Fibroblast of mammary gland (primary cell): ENCODE data around the gene OPRL1.

Source experiments
- DNase-seq: peaks from one replicate; pipeline ENCODE4 v3.0.0-alpha.2; 2010; ENCODE audit warnings: low read depth
- H3K4me3 ChIP-seq: 2 replicates; pipeline ENCODE4 v1.5.1; 2011; ENCODE audit warnings: low read depth, mild to moderate bottlenecking, low read length, moderate library complexity; ENCODE audit not compliant: control insufficient read depth
- CTCF ChIP-seq: conservative IDR thresholded peaks from 2 replicates; pipeline ENCODE4 v1.5.1; 2011; ENCODE audit warnings: low read depth, low read length, inconsistent platforms; ENCODE audit not compliant: control insufficient read depth, insufficient read depth

OPRL1 gene

DNA sequence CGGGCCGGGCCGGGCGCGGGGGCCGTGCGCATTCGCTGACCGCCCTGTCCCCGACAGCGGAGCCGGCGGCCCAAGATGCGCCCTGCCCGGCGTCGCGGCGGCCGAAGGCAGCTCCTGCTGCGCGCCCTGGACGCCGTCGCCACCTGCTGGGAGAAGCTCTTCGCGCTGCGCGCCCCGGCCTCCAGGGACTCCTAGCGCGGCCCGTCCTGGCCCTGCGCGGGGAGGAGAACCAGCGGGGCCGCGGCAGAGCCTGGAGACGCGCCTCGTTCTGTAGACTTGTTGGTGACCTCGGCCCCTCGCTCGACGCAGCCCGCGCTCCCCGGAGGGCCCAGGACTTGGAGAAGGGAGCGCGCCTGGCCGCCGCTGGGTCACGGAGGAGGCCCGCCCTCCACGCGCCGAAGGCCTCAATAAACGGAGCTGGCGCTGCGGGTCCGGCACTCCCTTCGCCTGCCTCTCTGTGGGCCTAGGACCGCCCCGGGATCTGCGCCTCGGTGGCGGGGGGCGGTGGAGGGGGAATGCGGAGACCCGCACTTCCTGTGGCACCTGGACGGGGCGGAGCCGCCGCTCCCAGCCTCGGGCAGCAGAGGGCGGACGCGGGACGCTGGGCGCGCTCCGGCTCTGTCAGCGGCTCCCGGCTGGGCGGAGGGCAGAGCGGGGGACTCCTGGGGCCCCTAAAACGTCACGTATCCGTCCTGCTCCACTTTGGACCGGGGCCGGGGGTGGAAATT is 41.2 kb upstream of the OPRL1 start:
- H3K4me3 ChIP-seq: peak overlapping the region; percentile 6
- TF ChIP-seq CTCF: no peak
- DNase-seq: peak; percentile 56

DNA sequence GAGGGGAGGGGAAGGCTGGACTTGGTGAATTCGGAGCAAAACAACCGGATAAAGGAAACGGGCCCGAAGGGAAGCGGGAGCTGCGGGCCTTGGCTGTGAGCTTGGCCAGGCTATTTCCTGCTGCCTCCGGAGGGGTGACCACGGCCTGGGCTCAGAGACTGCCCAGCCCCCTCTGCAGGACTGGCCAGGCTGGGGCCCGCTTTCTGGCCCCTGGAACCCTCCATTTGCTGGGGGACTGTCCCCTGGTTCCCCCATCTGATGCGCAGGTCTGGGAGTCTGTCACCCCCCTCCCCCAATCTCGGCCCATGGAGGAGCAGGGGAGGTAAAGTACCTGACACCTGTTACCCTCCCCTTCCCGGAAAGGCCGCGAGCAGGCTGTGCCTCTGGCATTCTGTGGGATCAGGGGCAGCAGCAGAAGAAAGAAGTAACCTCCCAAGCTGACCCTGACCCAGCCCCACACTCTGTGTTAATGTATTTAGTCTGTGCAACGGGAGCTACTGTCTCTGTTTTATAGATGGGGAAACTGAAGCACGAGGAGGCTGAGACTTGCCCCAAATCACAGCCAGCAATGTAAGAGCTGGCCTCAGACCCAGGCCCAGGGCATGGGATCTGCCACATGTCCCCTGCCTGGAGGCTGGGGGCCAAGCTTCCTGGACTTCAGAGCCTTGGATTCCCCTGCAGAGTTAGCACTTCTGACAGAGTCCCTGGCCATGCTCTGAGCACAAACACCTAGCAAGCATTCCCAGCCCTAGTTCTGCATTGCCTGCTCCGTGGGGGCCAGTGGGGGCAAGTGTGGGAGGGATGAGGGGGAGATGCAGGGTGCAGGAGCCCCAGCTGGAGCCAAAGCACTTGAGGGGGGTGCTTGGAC is 40.4 kb upstream of the OPRL1 start:
- no peak for DNase-seq
- no peak for TF ChIP-seq CTCF
- H3K4me3 ChIP-seq: no peak overlapping the region

DNA sequence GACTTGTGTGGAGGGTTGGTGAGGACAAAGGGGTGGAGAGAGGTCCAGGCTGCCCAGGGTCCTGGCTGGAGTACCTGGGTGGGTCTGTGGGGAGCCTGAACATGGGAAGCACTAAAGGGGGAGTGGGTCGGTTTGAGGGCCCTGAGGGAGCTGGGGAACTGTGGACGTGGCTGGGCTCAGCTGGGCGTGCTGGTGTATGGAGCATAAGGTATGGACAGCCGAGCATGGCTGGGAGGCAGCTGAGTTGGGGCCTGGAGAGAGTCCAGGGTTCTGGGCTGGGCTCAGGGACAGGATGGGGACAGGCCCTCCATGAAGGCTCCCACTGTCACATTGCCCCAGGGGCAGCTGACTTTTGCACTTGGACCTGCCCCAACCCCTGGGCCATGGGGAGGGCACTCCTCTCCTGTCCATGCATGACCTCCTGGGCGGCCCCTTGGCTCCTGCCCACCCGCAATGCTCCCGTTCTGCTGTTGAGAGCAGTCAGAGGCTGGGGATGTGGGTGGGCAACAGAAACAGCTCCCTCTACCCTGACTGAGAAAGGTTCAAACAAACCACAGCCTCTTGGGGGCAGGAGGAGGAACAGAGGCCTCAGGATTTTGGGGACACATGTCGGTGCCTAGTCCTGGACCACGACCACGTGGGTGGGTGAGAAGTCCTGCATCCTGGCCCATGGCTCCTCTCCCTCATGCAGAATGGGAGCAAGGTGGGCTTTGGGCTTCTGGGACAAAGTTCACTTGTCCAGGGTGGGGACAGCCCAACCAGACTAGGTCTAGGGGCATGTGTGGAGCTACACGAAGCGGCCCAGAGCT is 39.4 kb upstream of the OPRL1 start:
- DNase-seq: no peak
- no peak overlapping the region for H3K4me3 ChIP-seq
- TF ChIP-seq CTCF: no peak

DNA sequence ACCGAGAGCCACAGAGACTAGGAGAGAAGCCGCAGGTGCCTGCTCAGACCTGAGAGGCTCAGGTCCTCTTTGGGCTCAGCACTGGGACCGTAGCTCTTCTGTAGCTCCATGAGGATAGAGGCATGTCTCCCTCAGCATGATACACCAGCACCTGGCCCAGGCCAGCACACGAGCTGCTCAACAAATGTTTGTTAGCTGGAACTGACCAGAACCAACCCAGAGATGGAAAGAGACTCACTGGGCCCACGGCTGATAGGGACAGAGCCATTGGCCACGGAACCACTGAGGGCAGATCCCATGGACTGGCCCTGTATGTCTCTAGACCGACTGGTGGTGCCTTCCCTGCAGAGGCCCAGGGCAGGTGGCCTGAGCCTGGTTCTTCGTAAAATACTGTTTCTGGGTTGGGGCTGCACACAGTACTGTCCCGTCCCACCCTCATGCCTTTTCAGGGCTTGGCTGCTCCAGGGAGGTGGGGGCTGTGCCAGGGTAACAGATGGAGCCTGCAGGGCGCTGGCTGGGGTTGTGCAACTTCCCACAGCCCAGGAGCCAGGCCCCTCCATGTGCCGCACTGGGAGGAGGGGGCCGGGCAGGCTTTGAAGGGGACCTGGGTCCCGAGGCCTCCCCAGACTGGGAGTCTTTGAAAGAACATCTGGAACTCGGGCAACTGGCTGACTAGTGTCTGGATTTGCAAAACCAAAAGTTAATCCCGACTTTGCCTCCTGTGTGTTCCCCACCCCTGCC is 38.7 kb upstream of the OPRL1 start:
- no peak for DNase-seq
- no peak overlapping the region for H3K4me3 ChIP-seq
- TF ChIP-seq CTCF: no peak

DNA sequence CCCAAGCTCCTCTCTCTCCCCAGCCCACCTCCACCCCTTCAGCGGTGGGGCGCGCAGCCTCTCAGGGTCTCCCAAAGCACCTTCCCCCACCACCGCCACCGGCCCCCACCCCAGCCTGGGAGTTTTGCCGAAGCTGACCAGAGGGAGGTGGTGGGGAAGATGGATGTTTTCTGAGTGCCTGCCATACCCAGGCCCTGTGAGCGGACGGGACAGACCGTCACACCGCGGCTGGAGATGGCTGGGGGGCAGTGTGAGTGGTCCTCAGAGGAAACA is 38.2 kb upstream of the OPRL1 start:
- no peak for DNase-seq
- H3K4me3 ChIP-seq: no peak overlapping the region
- TF ChIP-seq CTCF: no peak
